Measurements from ENCODE around the gene LCE6A.

LCE6A gene

DNA sequence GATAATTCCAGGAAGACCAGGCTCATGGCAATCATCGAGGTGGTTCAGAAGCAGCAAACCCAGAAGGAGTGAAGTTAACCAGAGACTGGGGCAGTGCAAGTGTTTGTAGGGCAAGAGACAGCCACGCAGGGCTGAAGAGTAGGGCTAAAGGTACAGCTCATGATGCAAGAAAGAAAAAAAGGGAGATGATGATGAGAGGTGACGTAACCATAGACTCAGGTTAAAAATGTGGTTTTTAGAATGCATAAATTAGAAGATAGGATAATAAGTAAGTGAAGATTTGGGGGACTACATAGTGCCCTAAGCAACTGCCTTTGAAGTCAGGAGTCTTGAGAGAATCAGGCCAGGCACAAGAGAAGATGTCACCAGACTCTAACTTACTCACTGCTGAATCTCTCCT is 17.5 kb downstream of the LCE6A start:
- H3K4me1 Mint-ChIP-seq, result no peaks in the 10 kb centered on the region
- H3K4me3 Mint-ChIP-seq, result no peak overlapping the region
- CTCF ChIA-PET, result no interaction called here

DNA sequence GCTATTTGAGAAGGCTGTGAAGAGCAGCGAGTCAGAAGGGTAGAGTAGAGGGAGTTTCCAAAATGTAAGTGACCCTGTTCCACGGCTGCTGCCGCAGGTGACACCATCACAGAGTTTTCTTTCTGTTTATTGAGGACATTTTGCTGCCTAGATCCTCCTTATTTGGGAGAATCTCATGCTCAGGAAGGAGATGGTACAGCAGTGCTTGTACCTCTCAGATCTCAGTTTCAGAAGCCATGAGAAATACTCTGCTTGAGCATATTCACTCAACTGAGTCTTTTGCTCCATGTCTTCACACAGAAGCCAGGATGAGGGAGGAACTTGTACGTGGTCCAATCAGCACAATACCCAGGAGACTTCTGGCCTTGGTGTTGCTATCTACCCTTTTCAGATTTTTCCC is 18.7 kb downstream of the LCE6A start:
- Mint-ChIP-seq H3K4me1 (no peaks in the 10 kb centered on the region), H3K27me3 (no peaks in the 10 kb centered on the region), H3K9me3 (no peaks in the 10 kb centered on the region), H3K4me3 (no peak overlapping the region), H3K36me3 (no peaks in the 10 kb centered on the region), H3K27ac (no peak overlapping the region)
- CTCF ChIA-PET, result no interaction called here
- DNase-seq, result no peak

More for the DNA sequence above, 17.5 kb downstream of the LCE6A start:
- no peak for DNase-seq
- Mint-ChIP-seq H3K9me3 (no peaks in the 10 kb centered on the region), H3K36me3 (no peaks in the 10 kb centered on the region), H3K27ac (no peak overlapping the region), H3K27me3 (no peaks in the 10 kb centered on the region)

DNA sequence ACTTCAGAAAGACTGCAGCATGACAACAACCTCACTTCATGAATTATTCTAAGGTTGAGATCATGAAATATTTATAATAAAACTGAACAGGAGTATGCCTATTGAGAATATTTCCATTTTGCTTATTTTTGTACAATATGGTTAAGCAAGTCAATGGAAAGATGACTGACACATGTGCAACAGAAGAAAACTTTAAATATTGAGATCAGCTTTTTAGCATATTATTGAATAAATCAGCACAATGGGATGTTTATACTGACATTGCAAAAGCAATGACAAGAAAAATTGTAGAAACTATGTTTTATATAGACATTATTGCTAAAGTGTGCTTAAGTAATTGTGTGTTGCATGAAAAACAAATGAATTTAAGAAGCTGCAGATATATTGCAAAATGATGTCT is 21.8 kb downstream of the LCE6A start:
- no peak overlapping the region for H3K4me3 Mint-ChIP-seq
- CTCF ChIA-PET, result no interaction called here

DNA sequence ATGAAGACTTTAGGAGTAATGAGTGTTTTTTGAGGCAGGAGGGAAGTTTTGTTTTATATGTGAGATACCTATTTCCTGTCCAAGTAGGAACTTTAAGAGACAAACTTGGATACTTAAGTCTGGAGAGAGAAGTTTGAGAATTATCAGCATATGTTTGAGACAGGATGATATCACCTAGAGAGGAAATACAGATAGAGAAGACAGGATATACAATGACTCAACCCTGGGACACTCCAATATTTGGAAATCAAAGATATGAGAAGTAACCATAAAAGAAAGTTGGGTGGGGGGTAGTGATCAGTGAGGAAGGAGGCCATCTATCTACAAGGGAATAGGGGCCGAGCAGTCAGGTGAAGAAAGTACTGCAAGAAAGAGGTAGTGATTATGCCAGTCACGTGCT is 23.7 kb downstream of the LCE6A start:
- Mint-ChIP-seq H3K27me3 (no peaks in the 10 kb centered on the region), H3K4me1 (no peaks in the 10 kb centered on the region), H3K27ac (no peak overlapping the region), H3K9me3 (no peaks in the 10 kb centered on the region), H3K4me3 (no peak overlapping the region), H3K36me3 (no peaks in the 10 kb centered on the region)
- no peak for DNase-seq
- CTCF ChIA-PET, result no interaction called here

More for the DNA sequence above, 21.8 kb downstream of the LCE6A start:
- Mint-ChIP-seq H3K27me3 (no peaks in the 10 kb centered on the region), H3K9me3 (no peaks in the 10 kb centered on the region), H3K4me1 (no peaks in the 10 kb centered on the region), H3K36me3 (no peaks in the 10 kb centered on the region), H3K27ac (no peak overlapping the region)
- DNase-seq, result no peak

DNA sequence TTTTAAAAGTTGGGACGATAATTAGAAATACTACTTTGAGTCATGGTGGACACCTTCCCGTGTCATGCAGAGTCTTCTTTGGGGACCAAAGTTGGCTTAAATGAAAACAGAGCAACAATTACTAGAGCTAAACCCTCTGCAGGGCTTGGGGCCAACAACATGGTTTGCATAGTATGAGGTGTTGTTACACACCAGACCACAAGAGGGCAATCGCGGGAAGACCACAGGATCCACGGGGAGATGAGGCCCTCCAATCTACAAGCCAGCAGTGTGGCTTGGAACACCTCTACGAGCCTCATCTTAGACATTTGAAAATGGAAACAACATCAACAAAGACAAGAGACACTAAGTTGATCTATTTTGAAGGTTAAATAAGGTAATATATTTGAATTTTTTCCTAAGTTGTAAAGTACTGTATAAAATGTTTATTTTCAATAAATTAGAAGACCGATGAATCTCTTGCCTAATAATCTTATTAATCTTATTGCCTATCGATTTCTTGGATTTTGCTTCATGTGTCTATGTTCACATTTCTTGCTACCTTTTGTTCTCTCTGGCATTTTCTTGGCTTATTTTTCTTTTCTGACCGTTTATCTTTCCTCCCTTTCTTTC is 27.3 kb downstream of the LCE6A start:
- no peaks in the 10 kb centered on the region for H3K9me3 Mint-ChIP-seq
- CTCF ChIA-PET, result interaction anchor here (0.6 to 2.0 kb wide), 5 partner anchors 20 to 353 kb away, joined by 3 to 5 read pairs (median 3); partner anchors contain the start of genes LCE2A and LELP1
- peak; percentile 69 for DNase-seq
- no peak overlapping the region for H3K27ac Mint-ChIP-seq
- H3K27me3 Mint-ChIP-seq, result no peaks in the 10 kb centered on the region
- no peak overlapping the region for H3K4me3 Mint-ChIP-seq
- no peaks in the 10 kb centered on the region for H3K36me3 Mint-ChIP-seq
- no peaks in the 10 kb centered on the region for H3K4me1 Mint-ChIP-seq

DNA sequence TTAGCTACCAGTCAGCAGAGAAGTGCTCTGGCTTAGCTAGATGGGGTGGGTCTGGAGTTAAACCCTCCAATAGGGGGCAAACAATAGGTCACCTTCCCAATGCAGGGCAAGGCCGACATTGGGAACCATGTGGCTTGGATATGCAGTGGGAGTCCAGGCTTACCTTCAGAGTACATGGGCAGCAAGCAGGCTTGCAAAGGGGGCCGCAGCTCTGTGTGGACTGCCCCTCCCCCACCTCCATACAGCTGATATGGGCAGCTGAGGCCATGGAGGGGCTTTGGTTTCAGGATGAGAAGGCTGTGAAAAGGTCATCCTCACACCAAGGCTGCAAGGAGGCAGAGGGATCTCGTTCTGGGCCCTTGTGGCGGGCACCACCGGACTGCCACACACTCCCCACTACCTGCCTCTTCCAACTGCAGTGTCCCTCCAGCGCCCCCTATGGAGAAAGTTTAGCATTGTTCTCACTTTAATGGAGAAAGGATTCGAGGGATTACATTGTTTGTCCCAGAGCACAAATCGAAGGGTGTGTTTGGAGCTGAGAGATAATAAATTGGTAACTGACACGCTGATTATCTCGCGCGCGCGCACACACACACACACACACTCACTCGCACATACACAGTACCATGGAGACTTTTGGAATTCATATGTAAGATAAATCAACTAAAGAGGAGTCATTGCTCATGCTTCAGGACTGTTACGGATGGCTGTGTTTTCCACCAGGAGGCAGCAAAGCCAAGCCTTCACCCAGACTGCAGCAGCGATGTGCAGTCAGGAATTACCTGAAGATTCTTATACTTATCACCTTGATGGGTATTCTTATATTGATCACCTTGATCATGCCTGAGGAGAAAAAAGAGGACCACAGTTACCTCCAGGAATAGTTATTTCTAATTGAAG is 28.4 kb downstream of the LCE6A start:
- no peak for DNase-seq

DNA sequence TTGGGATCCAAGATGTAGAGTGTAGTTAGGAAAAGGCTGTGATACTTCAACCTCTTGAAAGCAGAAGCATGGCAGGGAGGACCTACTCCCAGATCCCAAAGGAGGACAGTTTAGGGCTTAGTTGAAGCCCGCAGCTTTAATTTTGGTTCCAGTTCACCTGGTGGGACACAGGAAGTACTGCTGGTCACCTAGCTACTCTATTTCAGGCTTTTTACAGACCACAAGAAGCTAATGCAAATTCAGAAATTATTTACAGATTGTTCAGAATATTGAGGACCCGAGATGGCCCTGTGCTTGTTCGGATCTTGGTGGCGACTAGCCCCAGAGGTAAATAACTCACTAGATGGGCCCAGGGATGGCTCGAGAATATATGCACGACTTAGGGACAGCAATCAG is 29.1 kb downstream of the LCE6A start:
- H3K4me3 Mint-ChIP-seq, result no peak overlapping the region
- H3K27me3 Mint-ChIP-seq, result no peaks in the 10 kb centered on the region
- no peaks in the 10 kb centered on the region for H3K9me3 Mint-ChIP-seq
- no peak for DNase-seq
- H3K4me1 Mint-ChIP-seq, result no peaks in the 10 kb centered on the region
- no peaks in the 10 kb centered on the region for H3K36me3 Mint-ChIP-seq
- no peak overlapping the region for H3K27ac Mint-ChIP-seq
- CTCF ChIA-PET, result interaction anchor here (1.0 kb wide), 1 partner anchor 406 kb away, joined by 3 read pairs; no protein-coding TSS in a partner anchor

More for the DNA sequence above, 28.4 kb downstream of the LCE6A start:
- Mint-ChIP-seq H3K27me3 (no peaks in the 10 kb centered on the region), H3K4me1 (no peaks in the 10 kb centered on the region), H3K27ac (no peak overlapping the region), H3K4me3 (no peak overlapping the region), H3K9me3 (no peaks in the 10 kb centered on the region), H3K36me3 (no peaks in the 10 kb centered on the region)
- CTCF ChIA-PET, result interaction anchor here (1.0 to 2.0 kb wide), 4 partner anchors 173 to 406 kb away, joined by 3 to 5 read pairs (median 3); partner anchors contain the start of genes LCE2A and LELP1

DNA sequence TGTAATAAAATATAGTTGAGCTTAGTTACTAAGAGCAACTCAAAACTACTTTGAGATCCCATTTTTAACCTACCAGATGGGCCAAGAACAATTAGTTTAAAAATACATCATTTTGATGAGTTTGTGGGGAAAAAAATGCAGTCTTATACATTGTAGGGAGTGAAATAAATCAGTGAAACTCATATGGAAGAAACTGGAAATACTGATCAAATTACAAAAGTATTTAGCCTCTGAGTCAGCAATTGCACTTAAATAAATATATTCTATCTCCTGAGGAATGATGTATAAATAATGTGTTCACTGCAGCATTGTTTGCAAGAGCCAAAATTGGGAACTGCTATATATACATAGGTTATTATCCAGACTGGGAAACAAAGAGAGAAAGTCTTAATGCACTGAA is 30.8 kb downstream of the LCE6A start:
- no peaks in the 10 kb centered on the region for H3K27me3 Mint-ChIP-seq
- DNase-seq, result no peak
- no peaks in the 10 kb centered on the region for H3K9me3 Mint-ChIP-seq
- CTCF ChIA-PET, result no interaction called here
- H3K27ac Mint-ChIP-seq, result no peak overlapping the region
- H3K4me1 Mint-ChIP-seq, result no peaks in the 10 kb centered on the region
- no peaks in the 10 kb centered on the region for H3K36me3 Mint-ChIP-seq
- H3K4me3 Mint-ChIP-seq, result no peak overlapping the region

DNA sequence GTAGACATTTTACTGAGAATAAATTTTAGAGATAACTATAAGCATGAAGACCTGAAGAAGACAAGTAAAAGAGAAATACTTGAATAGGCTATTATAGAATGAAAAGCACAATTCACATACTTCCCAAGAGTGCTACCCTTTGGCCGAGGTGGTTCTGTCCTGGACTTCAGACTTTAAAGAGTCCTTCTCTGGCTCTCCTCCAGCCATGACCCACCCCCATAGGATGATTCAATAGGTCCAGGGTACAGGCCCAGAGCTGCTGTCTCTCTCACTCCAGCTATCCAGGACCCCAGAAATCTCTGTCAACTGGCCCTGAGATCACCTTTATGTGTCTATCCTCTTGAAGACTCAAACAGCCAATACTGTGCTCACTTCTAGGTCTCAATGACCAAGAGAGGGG is 34.2 kb downstream of the LCE6A start:
- no peaks in the 10 kb centered on the region for H3K36me3 Mint-ChIP-seq
- H3K4me1 Mint-ChIP-seq, result no peaks in the 10 kb centered on the region
- H3K9me3 Mint-ChIP-seq, result no peaks in the 10 kb centered on the region
- no peak for DNase-seq
- H3K27me3 Mint-ChIP-seq, result no peaks in the 10 kb centered on the region
- H3K4me3 Mint-ChIP-seq, result no peak overlapping the region
- CTCF ChIA-PET, result no interaction called here
- H3K27ac Mint-ChIP-seq, result no peak overlapping the region

DNA sequence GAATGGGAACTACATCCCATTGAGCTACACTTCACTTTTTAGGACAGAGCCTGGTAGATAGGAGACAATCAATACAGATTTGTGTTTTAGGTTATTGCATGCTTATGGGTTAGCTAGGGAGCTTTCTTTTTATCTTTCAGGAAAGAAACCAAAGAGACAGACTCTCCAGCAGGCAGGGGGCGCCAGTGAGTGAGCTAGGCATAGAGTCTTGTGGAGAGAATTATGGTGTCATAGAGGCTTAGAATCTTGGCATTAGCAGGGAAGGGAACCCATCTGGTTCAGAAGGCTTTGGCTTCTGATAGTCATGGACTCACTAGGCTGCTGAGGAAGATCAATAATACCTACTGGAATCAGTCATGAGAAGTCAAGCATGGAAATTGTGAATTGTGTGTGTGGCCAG is 35.4 kb downstream of the LCE6A start, which contains the start of gene SMCP:
TSS of gene SMCP (plus strand) at position 281 of the 400 bp plus-strand sequence. CDS start 6,101 bp downstream, outside the sequence.
- CTCF ChIA-PET, result no interaction called here
- peak; percentile 30 for DNase-seq
- H3K4me1 Mint-ChIP-seq, result no peaks in the 10 kb centered on the region
- H3K4me3 Mint-ChIP-seq, result no peak within 1 kb of the TSS
- H3K27ac Mint-ChIP-seq, result no peak within 1 kb of the TSS
- H3K9me3 Mint-ChIP-seq, result no peaks in the 10 kb centered on the region
- H3K27me3 Mint-ChIP-seq, result peaks cover under 1% of the 10 kb centered on the region
- H3K36me3 Mint-ChIP-seq, result no peaks in the 10 kb centered on the region

DNA sequence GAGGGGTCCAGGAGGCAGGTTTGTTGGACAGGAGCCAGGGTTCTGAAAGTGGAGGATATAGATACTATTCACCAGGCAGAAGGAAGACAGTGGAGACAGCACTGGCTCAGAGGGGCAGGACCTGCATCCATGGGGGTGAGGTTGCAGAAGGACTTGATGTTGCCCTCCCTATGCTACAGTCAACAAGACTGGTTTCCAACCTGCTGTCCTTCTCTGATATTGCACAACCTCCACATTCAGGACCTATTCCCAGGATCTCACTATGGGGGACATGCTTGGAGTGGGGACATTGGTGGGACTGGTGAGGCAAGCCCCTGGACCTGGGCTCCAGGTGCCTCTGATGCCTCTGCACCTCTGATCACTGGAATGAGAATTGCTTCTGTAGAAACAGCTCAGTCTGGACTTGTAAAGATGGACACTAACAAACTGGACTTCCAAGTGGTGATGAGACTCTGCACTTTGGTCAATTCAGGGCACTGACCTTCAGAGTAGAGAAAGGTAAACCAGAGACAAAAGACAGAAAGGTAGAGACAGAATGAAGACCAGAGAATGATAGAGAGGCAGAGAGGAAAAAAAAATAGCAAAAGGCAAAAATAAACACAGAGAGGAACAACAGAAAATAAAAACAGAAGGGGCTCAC is 37.0 kb downstream of the LCE6A start:
- Mint-ChIP-seq H3K36me3 (no peaks in the 10 kb centered on the region), H3K27me3 (peaks cover 4% of the 10 kb centered on the region), H3K27ac (no peak overlapping the region), H3K4me1 (no peaks in the 10 kb centered on the region), H3K9me3 (no peaks in the 10 kb centered on the region), H3K4me3 (no peak overlapping the region)
- no peak for DNase-seq
- CTCF ChIA-PET, result no interaction called here

DNA sequence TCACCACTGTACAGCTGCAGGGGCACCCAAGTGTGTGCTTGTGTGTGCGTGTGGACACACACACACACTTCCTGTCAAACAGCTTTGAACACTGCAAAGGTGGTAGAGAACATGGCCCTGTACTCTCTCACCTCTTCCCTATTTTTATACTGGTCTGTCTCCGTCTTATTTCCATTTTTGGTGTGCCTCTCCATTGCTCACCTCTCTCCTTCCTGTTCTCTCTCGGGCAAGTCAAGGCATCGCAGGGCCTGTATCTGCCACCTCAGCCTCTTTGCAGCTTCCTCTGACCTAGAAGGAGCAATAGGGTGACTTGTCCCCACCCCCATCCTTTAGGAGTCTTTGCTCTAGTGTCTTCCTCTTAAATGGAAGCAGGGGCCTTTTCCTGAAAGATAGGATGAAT is 37.7 kb downstream of the LCE6A start:
- H3K27ac Mint-ChIP-seq, result no peak overlapping the region
- no peaks in the 10 kb centered on the region for H3K36me3 Mint-ChIP-seq
- CTCF ChIA-PET, result no interaction called here
- no peaks in the 10 kb centered on the region for H3K4me1 Mint-ChIP-seq
- no peak for DNase-seq
- H3K4me3 Mint-ChIP-seq, result no peak overlapping the region
- no peaks in the 10 kb centered on the region for H3K9me3 Mint-ChIP-seq
- H3K27me3 Mint-ChIP-seq, result peaks cover 4% of the 10 kb centered on the region

DNA sequence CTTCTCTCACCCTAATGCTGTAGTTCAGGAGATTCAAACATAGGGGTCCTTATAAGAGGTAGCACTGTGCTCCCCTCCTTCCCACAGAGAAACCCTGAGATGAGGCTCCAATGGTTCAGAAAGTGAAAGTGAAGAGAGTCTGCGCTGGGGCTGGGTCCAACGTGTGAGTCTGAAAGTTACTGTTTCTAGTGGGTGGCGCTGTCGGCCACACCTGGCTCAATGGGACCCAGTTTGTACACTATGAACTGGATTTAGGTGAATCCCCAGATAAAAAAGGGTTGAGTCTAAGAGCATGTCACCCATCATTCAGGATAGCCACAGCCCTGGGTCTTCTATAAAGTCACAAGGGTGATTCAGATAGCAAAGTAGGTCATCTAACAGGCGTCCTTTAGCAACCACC is 38.3 kb downstream of the LCE6A start:
- H3K4me3 Mint-ChIP-seq, result no peak overlapping the region
- H3K27ac Mint-ChIP-seq, result no peak overlapping the region
- CTCF ChIA-PET, result no interaction called here
- peaks cover 4% of the 10 kb centered on the region for H3K27me3 Mint-ChIP-seq
- no peaks in the 10 kb centered on the region for H3K4me1 Mint-ChIP-seq
- DNase-seq, result no peak
- H3K36me3 Mint-ChIP-seq, result no peaks in the 10 kb centered on the region
- no peaks in the 10 kb centered on the region for H3K9me3 Mint-ChIP-seq

DNA sequence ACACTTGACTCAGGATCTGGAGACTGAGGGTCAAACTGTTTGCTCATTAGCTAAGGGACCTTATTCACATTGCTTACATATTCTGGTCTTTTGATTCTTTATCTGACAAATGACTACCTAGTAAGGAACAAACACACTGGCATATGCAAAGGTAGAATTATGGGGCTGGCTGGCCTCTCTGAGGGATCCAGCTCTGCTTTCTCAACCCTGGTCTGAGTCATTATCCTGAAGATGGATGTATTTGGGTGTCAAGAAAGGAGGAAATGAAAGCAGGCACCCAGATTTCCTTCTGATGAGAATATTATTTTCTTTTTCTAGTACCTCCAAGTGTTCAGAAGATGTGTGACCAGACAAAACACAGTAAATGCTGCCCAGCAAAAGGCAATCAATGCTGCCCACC is 41.4 kb downstream of the LCE6A start:
- no peak overlapping the region for H3K27ac Mint-ChIP-seq
- peaks cover 4% of the 10 kb centered on the region for H3K27me3 Mint-ChIP-seq
- CTCF ChIA-PET, result no interaction called here
- no peak overlapping the region for H3K4me3 Mint-ChIP-seq
- no peaks in the 10 kb centered on the region for H3K9me3 Mint-ChIP-seq
- DNase-seq, result no peak
- no peaks in the 10 kb centered on the region for H3K36me3 Mint-ChIP-seq
- H3K4me1 Mint-ChIP-seq, result no peaks in the 10 kb centered on the region
